GM12873 (cell line): ENCODE results near the gene PC.
A peak's percentile ranks its signal among the peaks of the same experiment; 100 is the strongest.

ENCODE experiments used
- CTCF ChIP-seq: IDR thresholded peaks from 2 replicates; pipeline ENCODE4 v1.5.1; 2012; ENCODE audit warnings: low read depth, mild to moderate bottlenecking, moderate library complexity, low read length, control low read depth; ENCODE audit not compliant: insufficient read depth; ENCODE audit errors: missing control alignments

The PC gene

DNA sequence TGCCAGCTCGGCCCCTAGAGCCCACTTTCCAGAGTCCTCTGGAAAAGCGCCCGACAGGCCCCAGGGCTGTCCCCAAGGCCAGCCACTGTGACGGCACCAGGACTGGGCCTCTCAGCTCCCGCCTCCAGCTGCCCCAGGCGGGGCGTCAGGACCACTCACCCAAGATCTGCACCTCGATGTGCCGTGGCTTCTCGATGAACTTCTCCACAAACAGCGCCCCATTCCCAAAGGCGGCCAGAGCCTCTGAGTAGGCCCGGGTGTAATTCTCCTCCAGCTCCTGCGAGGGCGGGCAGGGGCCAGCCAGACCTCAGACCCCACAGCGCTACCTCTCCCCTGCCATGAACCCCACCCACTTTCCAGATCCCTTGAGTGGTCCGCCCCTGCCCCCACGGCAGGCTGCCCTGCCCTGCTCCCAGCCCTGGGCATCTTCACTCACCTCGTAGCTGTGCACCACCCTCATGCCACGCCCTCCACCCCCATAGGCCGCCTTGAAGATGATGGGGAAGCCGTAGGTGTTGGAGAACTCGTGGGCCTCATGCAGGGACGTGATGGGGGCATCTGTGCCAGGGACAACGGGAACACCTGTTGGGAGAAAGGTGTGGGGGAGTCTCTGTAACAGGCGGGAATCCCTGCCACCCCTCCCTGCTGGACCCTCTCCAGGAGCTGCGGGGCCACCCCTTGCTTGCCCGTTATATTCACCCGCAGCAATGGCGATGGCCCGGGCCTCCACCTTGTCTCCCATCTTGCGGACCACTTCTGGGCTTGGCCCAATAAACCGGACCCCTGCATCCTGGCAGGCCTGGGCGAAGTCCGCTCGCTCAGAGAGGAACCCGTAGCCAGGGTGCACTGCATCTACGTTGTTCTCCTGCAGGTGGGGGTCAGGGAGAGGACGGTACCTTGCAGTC, 87.3 kb downstream of the PC start:
- no peak for TF ChIP-seq CTCF

- no peak for TF ChIP-seq CTCF
Observed at GRCh38 chr11:66870131-66870530, 88.1 kb downstream of the PC start.

- no peak for TF ChIP-seq CTCF
Observed at GRCh38 chr11:66869567-66869870, 88.7 kb downstream of the PC start.

- peak; percentile 79 for TF ChIP-seq CTCF
Observed at GRCh38 chr11:66868726-66869566, 89.2 kb downstream of the PC start.

DNA sequence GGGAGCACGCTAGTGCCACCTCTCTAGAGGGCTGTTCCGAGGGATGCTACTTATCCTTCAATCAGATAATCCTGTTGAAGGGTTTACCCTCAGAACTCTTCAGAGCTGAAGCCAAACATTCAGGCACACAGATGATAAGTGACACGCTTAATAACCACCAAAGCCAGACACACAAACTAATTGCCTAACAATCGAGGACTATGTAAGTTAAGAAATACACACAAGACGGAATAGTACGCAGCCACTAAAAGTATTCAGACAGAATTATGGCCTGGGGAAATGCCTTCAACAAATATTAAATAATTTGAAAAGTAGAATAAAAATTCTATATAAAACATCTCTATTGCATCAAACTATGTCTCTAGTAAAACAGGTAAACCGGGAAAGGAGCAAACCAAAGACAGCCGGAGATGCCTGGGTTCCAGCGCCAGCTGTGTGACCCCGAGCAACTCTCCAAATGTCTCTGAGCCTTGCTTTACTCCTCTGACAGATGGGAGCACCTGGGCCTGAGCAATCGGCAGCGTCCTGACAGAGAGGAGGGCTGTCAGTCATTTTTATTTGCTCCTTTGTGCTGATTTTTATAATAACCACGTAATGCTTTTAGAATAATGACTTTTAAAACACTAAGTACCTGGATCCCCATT, 90.0 kb downstream of the PC start:
- TF ChIP-seq CTCF, result no peak

DNA sequence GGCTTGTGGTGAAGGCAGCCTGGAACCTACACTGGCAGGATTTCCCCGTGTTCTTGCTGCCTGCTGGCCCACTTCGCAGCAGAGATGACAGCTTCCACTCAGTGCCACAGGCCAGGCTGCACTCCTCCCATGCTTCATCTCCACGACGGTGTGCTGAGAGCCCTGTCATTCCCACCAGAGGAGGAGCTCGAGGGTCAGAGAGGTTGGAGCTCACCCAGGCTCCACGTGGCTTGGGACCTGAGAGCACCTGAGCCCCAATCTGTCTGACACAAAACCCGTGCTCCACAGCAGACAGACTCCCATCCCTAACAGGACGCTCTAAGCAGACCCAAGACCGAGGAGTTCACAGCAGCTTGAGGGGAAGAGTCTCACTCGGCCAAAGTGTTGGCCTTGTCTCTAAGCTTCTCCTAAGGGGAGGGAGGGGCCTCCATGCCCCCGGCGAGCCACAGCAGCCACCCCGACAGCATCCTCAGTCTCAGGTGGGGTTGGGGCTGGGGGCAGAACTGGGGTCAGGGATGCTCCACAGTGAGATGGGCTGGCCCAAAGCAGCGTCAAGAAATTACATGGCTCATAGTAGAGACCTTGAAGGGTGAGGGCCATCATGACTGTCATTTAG, 90.7 kb downstream of the PC start:
- peak; percentile 12 for TF ChIP-seq CTCF
